T-helper 2 cell (primary cell): ENCODE measurements around the gene JAML.
"Not testable (repeated sequence)": the region's sequence is repeated elsewhere in the genome, so short reads cannot be mapped to it uniquely, and the experiment has no call there.

Experiments
- DNase-seq, 5 experiments: peaks; one replicate each; pipeline versions ENCODE4 v3.0.0 to v3.0.0-alpha.2; 2012 to 2022

Gene JAML

GRCh38 chr11:118192817-118193216, 32.0 kb downstream of the JAML start:
- not testable (repeated sequence) for DNase-seq

GRCh38 chr11:118190942-118191506, 33.8 kb downstream of the JAML start:
- not testable (repeated sequence) for DNase-seq

- no peak for DNase-seq
Measured at GRCh38 chr11:118186346-118187107, 38.3 kb downstream of the JAML start.

- no peak for DNase-seq
Measured at GRCh38 chr11:118184784-118185579, 39.8 kb downstream of the JAML start.

- not testable (repeated sequence) for DNase-seq
Measured at GRCh38 chr11:118183691-118184090, 41.1 kb downstream of the JAML start.

- peak in 1 of 5 experiments; percentile 23 for DNase-seq
Measured at GRCh38 chr11:118180300-118180703, 44.5 kb downstream of the JAML start.

- DNase-seq: no peak
Measured at GRCh38 chr11:118176778-118177134, 48.1 kb downstream of the JAML start.

- DNase-seq: no peak
Measured at GRCh38 chr11:118175993-118176777, 48.6 kb downstream of the JAML start, which contains the start of gene SCN2B. TSS of gene SCN2B (minus strand) at chr11:118176639. CDS start at chr11:118176431, 208 bp downstream.

GRCh38 chr11:118175031-118175992, 49.5 kb downstream of the JAML start:
- no peak for DNase-seq

- no peak for DNase-seq
Measured at GRCh38 chr11:118174006-118174567, 50.7 kb downstream of the JAML start.

- no peak for DNase-seq
Measured at GRCh38 chr11:118172356-118172755, 52.5 kb downstream of the JAML start.

GRCh38 chr11:118171269-118172062, 53.3 kb downstream of the JAML start:
- peak; percentile 30 to 72 (median 59) for DNase-seq

GRCh38 chr11:118170882-118171268, 53.9 kb downstream of the JAML start:
- no peak for DNase-seq

- no peak for DNase-seq
Measured at GRCh38 chr11:118170231-118170630, 54.6 kb downstream of the JAML start.

- no peak for DNase-seq
Measured at GRCh38 chr11:118169300-118170140, 55.3 kb downstream of the JAML start.

- no peak for DNase-seq
Measured at GRCh38 chr11:118168751-118169150, 56.1 kb downstream of the JAML start.

- no peak for DNase-seq
Measured at GRCh38 chr11:118168316-118168715, 56.5 kb downstream of the JAML start.

- DNase-seq: no peak
Measured at GRCh38 chr11:118167906-118168305, 56.9 kb downstream of the JAML start.

- DNase-seq: no peak
Measured at GRCh38 chr11:118167253-118167652, 57.6 kb downstream of the JAML start.
